ENCODE data around the gene PLIN3. TPM values are rescaled to one million over a fixed set of nuclear protein-coding genes. Genes with fewer than 3 reads are reported as not detected.
"Not testable (repeated sequence)": the region's sequence is repeated elsewhere in the genome, so short reads cannot be mapped to it uniquely, and the experiment has no call there.

PLIN3 gene
- total and polyA plus RNA-seq, 2 donors, result 32.3 to 74.9 TPM

GRCh38 chr19:4908360-4908759 is 40.9 kb upstream of the PLIN3 start:
- WGBS, result 84% methylated on average over 5 of the region's 5 CpGs
- Histone ChIP-seq H3K4me1 (ENCODE audit: insufficient read depth) (no peaks in the 10 kb centered on the region), H3K36me3 (ENCODE audit: insufficient read depth) (no peaks in the 10 kb centered on the region), H3K27ac (ENCODE audit: low read depth) (no peak overlapping the region), H3K4me3 (ENCODE audit: low read depth, low read length) (no peak overlapping the region)
- no peak for DNase-seq (ENCODE audit: extremely low spot score)

- DNase-seq (ENCODE audit: extremely low spot score), result no peak
- H3K36me3 ChIP-seq (ENCODE audit: insufficient read depth), result no peaks in the 10 kb centered on the region
- no peak overlapping the region for H3K27ac ChIP-seq (ENCODE audit: low read depth)
- H3K4me1 ChIP-seq (ENCODE audit: insufficient read depth), result no peaks in the 10 kb centered on the region
- WGBS, result 83% methylated on average over 8 of the region's 8 CpGs
- H3K4me3 ChIP-seq (ENCODE audit: low read depth, low read length), result no peak overlapping the region
Observed at GRCh38 chr19:4906963-4907362, 39.5 kb upstream of the PLIN3 start.

- Histone ChIP-seq H3K36me3 (ENCODE audit: insufficient read depth) (no peaks in the 10 kb centered on the region), H3K27ac (ENCODE audit: low read depth) (no peak overlapping the region), H3K4me1 (ENCODE audit: insufficient read depth) (no peaks in the 10 kb centered on the region), H3K4me3 (ENCODE audit: low read depth, low read length) (no peak overlapping the region)
- 73% methylated on average over 3 of the region's 3 CpGs for WGBS
- DNase-seq (ENCODE audit: extremely low spot score), result no peak
Observed at GRCh38 chr19:4904481-4904880, 37.0 kb upstream of the PLIN3 start.

GRCh38 chr19:4902796-4903195 is 35.3 kb upstream of the PLIN3 start, which contains the start of gene ARRDC5:
TSS of gene ARRDC5 (minus strand) at chr19:4902896. CDS start at chr19:4902825, 71 bp downstream.
- WGBS, result 72% methylated on average over 7 of the region's 7 CpGs
- H3K4me1 ChIP-seq (ENCODE audit: insufficient read depth), result no peaks in the 10 kb centered on the region

GRCh38 chr19:4900879-4901278 is 33.4 kb upstream of the PLIN3 start:
- H3K4me1 ChIP-seq (ENCODE audit: insufficient read depth); H3K27ac ChIP-seq (ENCODE audit: low read depth); DNase-seq (ENCODE audit: extremely low spot score); H3K36me3 ChIP-seq (ENCODE audit: insufficient read depth); H3K4me3 ChIP-seq (ENCODE audit: low read depth, low read length): not testable (repeated sequence)
- WGBS, result 81% methylated on average over 13 of the region's 13 CpGs

More at GRCh38 chr19:4902796-4903195, 35.3 kb upstream of the PLIN3 start, which contains the start of gene ARRDC5:
- DNase-seq (ENCODE audit: extremely low spot score), result no peak
- H3K36me3 ChIP-seq (ENCODE audit: insufficient read depth), result no peaks in the 10 kb centered on the region
- no peak within 1 kb of the TSS for H3K4me3 ChIP-seq (ENCODE audit: low read depth, low read length)
- H3K27ac ChIP-seq (ENCODE audit: low read depth), result no peak within 1 kb of the TSS

- WGBS, result 87% methylated on average over 7 of the region's 7 CpGs
- DNase-seq (ENCODE audit: extremely low spot score), result no peak
- Histone ChIP-seq H3K4me3 (ENCODE audit: low read depth, low read length) (no peak overlapping the region), H3K27ac (ENCODE audit: low read depth) (no peak overlapping the region), H3K4me1 (ENCODE audit: insufficient read depth) (no peaks in the 10 kb centered on the region), H3K36me3 (ENCODE audit: insufficient read depth) (no peaks in the 10 kb centered on the region)
Observed at GRCh38 chr19:4897146-4897545, 29.7 kb upstream of the PLIN3 start.

GRCh38 chr19:4896372-4896771 is 28.9 kb upstream of the PLIN3 start:
- H3K4me1 ChIP-seq (ENCODE audit: insufficient read depth), result no peaks in the 10 kb centered on the region
- DNase-seq (ENCODE audit: extremely low spot score), result no peak
- no peak overlapping the region for H3K4me3 ChIP-seq (ENCODE audit: low read depth, low read length)
- H3K36me3 ChIP-seq (ENCODE audit: insufficient read depth), result no peaks in the 10 kb centered on the region
- WGBS, result 75% methylated on average over 3 of the region's 3 CpGs
- no peak overlapping the region for H3K27ac ChIP-seq (ENCODE audit: low read depth)

GRCh38 chr19:4892962-4893361 is 25.5 kb upstream of the PLIN3 start:
- DNase-seq (ENCODE audit: extremely low spot score); H3K36me3 ChIP-seq (ENCODE audit: insufficient read depth); H3K4me3 ChIP-seq (ENCODE audit: low read depth, low read length); H3K4me1 ChIP-seq (ENCODE audit: insufficient read depth); H3K27ac ChIP-seq (ENCODE audit: low read depth): not testable (repeated sequence)
- WGBS, result 93% methylated on average over 11 of the region's 11 CpGs

- Histone ChIP-seq H3K36me3 (ENCODE audit: insufficient read depth) (no peaks in the 10 kb centered on the region), H3K4me1 (ENCODE audit: insufficient read depth) (no peaks in the 10 kb centered on the region), H3K27ac (ENCODE audit: low read depth) (no peak overlapping the region), H3K4me3 (ENCODE audit: low read depth, low read length) (no peak overlapping the region)
- no peak for DNase-seq (ENCODE audit: extremely low spot score)
- 89% methylated on average over 22 of the region's 22 CpGs for WGBS
Observed at GRCh38 chr19:4891066-4891465, 23.6 kb upstream of the PLIN3 start.

- H3K4me1 ChIP-seq (ENCODE audit: insufficient read depth), result no peaks in the 10 kb centered on the region
- no peaks in the 10 kb centered on the region for H3K36me3 ChIP-seq (ENCODE audit: insufficient read depth)
- 83% methylated on average over 14 of the region's 14 CpGs for WGBS
- no peak overlapping the region for H3K27ac ChIP-seq (ENCODE audit: low read depth)
- no peak overlapping the region for H3K4me3 ChIP-seq (ENCODE audit: low read depth, low read length)
- no peak for DNase-seq (ENCODE audit: extremely low spot score)
Observed at GRCh38 chr19:4889034-4889815, 21.8 kb upstream of the PLIN3 start.

GRCh38 chr19:4887803-4888202 is 20.3 kb upstream of the PLIN3 start:
- not testable (repeated sequence) for H3K4me3 ChIP-seq (ENCODE audit: low read depth, low read length); DNase-seq (ENCODE audit: extremely low spot score); H3K36me3 ChIP-seq (ENCODE audit: insufficient read depth); H3K27ac ChIP-seq (ENCODE audit: low read depth); H3K4me1 ChIP-seq (ENCODE audit: insufficient read depth)
- WGBS, result 63% methylated on average over 6 of the region's 6 CpGs

- H3K4me1 ChIP-seq (ENCODE audit: insufficient read depth); H3K36me3 ChIP-seq (ENCODE audit: insufficient read depth); H3K4me3 ChIP-seq (ENCODE audit: low read depth, low read length); H3K27ac ChIP-seq (ENCODE audit: low read depth); DNase-seq (ENCODE audit: extremely low spot score): not testable (repeated sequence)
- WGBS, result 87% methylated on average over 6 of the region's 6 CpGs
Observed at GRCh38 chr19:4884993-4885392, 17.5 kb upstream of the PLIN3 start.

- H3K4me1 ChIP-seq (ENCODE audit: insufficient read depth); H3K36me3 ChIP-seq (ENCODE audit: insufficient read depth); H3K4me3 ChIP-seq (ENCODE audit: low read depth, low read length); DNase-seq (ENCODE audit: extremely low spot score); H3K27ac ChIP-seq (ENCODE audit: low read depth): not testable (repeated sequence)
- 67% methylated on average over 6 of the region's 6 CpGs for WGBS
Observed at GRCh38 chr19:4882874-4883273, 15.4 kb upstream of the PLIN3 start.

GRCh38 chr19:4879041-4879440 is 11.6 kb upstream of the PLIN3 start:
- WGBS, result 94% methylated on average over 11 of the region's 11 CpGs
- Histone ChIP-seq H3K4me3 (ENCODE audit: low read depth, low read length) (no peak overlapping the region), H3K27ac (ENCODE audit: low read depth) (no peak overlapping the region), H3K36me3 (ENCODE audit: insufficient read depth) (no peaks in the 10 kb centered on the region), H3K4me1 (ENCODE audit: insufficient read depth) (no peaks in the 10 kb centered on the region)
- no peak for DNase-seq (ENCODE audit: extremely low spot score)

Measured in urinary bladder (tissue), 4 donors.